ENCODE data around the gene IRX4.

Gene IRX4

GRCh38 chr5:1850324-1851154, 32.2 kb downstream of the IRX4 start:
- H3K4me1 ChIP-seq (ENCODE audit: low read depth, poor library complexity, severe bottlenecking) = no peaks in the 10 kb centered on the region
- no peak overlapping the region for H3K4me2 ChIP-seq
- no peaks in the 10 kb centered on the region for H3K79me2 ChIP-seq (ENCODE audit: insufficient read depth, low read depth)
- H3K27me3 ChIP-seq (ENCODE audit: insufficient read depth, low read depth) = peaks cover 27% of the 10 kb centered on the region; the same call in 1 of the 2 replicates
- H3K4me3 ChIP-seq (IDR thresholded peaks at IDR 0.05; ENCODE audit: insufficient read depth, low read depth, low read length) = no peak overlapping the region
- no peaks in the 10 kb centered on the region for H3K36me3 ChIP-seq (ENCODE audit: insufficient read depth)
- no peak overlapping the region for H2AFZ ChIP-seq (ENCODE audit: low read depth)
- no peak overlapping the region for H3K9ac ChIP-seq
- no peak overlapping the region for H3K27ac ChIP-seq
- TF ChIP-seq CTCF (conservative IDR thresholded peaks at IDR 0.05; ENCODE audit: low read depth, low read length) = no peak
- no peaks in the 10 kb centered on the region for H4K20me1 ChIP-seq (ENCODE audit: insufficient read depth)

- peaks cover 12% of the 10 kb centered on the region; the same call in 1 of the 2 replicates for H3K27me3 ChIP-seq (ENCODE audit: insufficient read depth, low read depth)
- no peaks in the 10 kb centered on the region for H3K79me2 ChIP-seq (ENCODE audit: insufficient read depth, low read depth)
- no peak overlapping the region for H3K4me3 ChIP-seq (IDR thresholded peaks at IDR 0.05; ENCODE audit: insufficient read depth, low read depth, low read length)
- H3K27ac ChIP-seq = no peak overlapping the region
- H3K4me1 ChIP-seq (ENCODE audit: low read depth, poor library complexity, severe bottlenecking) = no peaks in the 10 kb centered on the region
- H2AFZ ChIP-seq (ENCODE audit: low read depth) = no peak overlapping the region
- H3K9ac ChIP-seq = no peak overlapping the region
- no peaks in the 10 kb centered on the region for H3K36me3 ChIP-seq (ENCODE audit: insufficient read depth)
- H4K20me1 ChIP-seq (ENCODE audit: insufficient read depth) = no peaks in the 10 kb centered on the region
- H3K4me2 ChIP-seq = no peak overlapping the region
- no peak for TF ChIP-seq CTCF (conservative IDR thresholded peaks at IDR 0.05; ENCODE audit: low read depth, low read length)
Observed at GRCh38 chr5:1847611-1848010, 35.1 kb downstream of the IRX4 start.

- no peak overlapping the region for H3K4me3 ChIP-seq (IDR thresholded peaks at IDR 0.05; ENCODE audit: insufficient read depth, low read depth, low read length)
- H3K27me3 ChIP-seq (ENCODE audit: insufficient read depth, low read depth) = peaks cover 12% of the 10 kb centered on the region; the same call in 1 of the 2 replicates
- no peak overlapping the region for H3K9ac ChIP-seq
- no peaks in the 10 kb centered on the region for H3K36me3 ChIP-seq (ENCODE audit: insufficient read depth)
- H4K20me1 ChIP-seq (ENCODE audit: insufficient read depth) = no peaks in the 10 kb centered on the region
- H3K4me2 ChIP-seq = no peak overlapping the region
- TF ChIP-seq CTCF (conservative IDR thresholded peaks at IDR 0.05; ENCODE audit: low read depth, low read length) = no peak
- no peak overlapping the region for H3K27ac ChIP-seq
- H3K79me2 ChIP-seq (ENCODE audit: insufficient read depth, low read depth) = no peaks in the 10 kb centered on the region
- no peaks in the 10 kb centered on the region for H3K4me1 ChIP-seq (ENCODE audit: low read depth, poor library complexity, severe bottlenecking)
- H2AFZ ChIP-seq (ENCODE audit: low read depth) = no peak overlapping the region
Observed at GRCh38 chr5:1847056-1847455, 35.7 kb downstream of the IRX4 start.

- Histone ChIP-seq H3K79me2 (ENCODE audit: insufficient read depth, low read depth) (no peaks in the 10 kb centered on the region), H3K4me3 (IDR thresholded peaks at IDR 0.05; ENCODE audit: insufficient read depth, low read depth, low read length) (no peak overlapping the region), H4K20me1 (ENCODE audit: insufficient read depth) (no peaks in the 10 kb centered on the region), H3K27ac (no peak overlapping the region), H3K9ac (no peak overlapping the region), H3K27me3 (ENCODE audit: insufficient read depth, low read depth) (peaks cover 12% of the 10 kb centered on the region; the same call in 1 of the 2 replicates), H2AFZ (ENCODE audit: low read depth) (no peak overlapping the region), H3K36me3 (ENCODE audit: insufficient read depth) (no peaks in the 10 kb centered on the region), H3K4me1 (ENCODE audit: low read depth, poor library complexity, severe bottlenecking) (no peaks in the 10 kb centered on the region), H3K4me2 (no peak overlapping the region)
- TF ChIP-seq CTCF (conservative IDR thresholded peaks at IDR 0.05; ENCODE audit: low read depth, low read length) = no peak
Observed at GRCh38 chr5:1846583-1846982, 36.1 kb downstream of the IRX4 start.

All from KMS-11 (cell line).